Fibroblast of skin of right biceps (primary cell): Measurements from ENCODE around the gene UNC93A.
A peak's percentile ranks its signal among the peaks of the same experiment; 100 is the strongest.
"Not testable (repeated sequence)": the region's sequence is repeated elsewhere in the genome, so short reads cannot be mapped to it uniquely, and the experiment has no call there.

ENCODE experiments used
- DNase-seq: peaks from one replicate; pipeline ENCODE4 v3.0.0-alpha.2; 2013

Gene UNC93A

GRCh38 chr6:167272151-167272550 is 19.0 kb upstream of the UNC93A start:
- DNase-seq: no peak

- DNase-seq: no peak
These were observed 18.3 kb upstream of the UNC93A start for GRCh38 chr6:167272696-167273379.

GRCh38 chr6:167274270-167274669 is 16.8 kb upstream of the UNC93A start:
- no peak for DNase-seq

- DNase-seq: no peak
These were observed 16.1 kb upstream of the UNC93A start for GRCh38 chr6:167275001-167275400.

- DNase-seq: no peak
These were observed 15.7 kb upstream of the UNC93A start for GRCh38 chr6:167275436-167275835.

GRCh38 chr6:167276772-167277533 is 14.2 kb upstream of the UNC93A start:
- no peak for DNase-seq

- not testable (repeated sequence) for DNase-seq
These were observed 12.8 kb upstream of the UNC93A start for GRCh38 chr6:167278173-167278940.

GRCh38 chr6:167279766-167280446 is 11.2 kb upstream of the UNC93A start:
- DNase-seq: no peak

GRCh38 chr6:167280466-167280865 is 10.6 kb upstream of the UNC93A start:
- not testable (repeated sequence) for DNase-seq

GRCh38 chr6:167282165-167282564 is 8.9 kb upstream of the UNC93A start:
- DNase-seq: no peak

GRCh38 chr6:167284565-167284964 is 6.5 kb upstream of the UNC93A start:
- DNase-seq: not testable (repeated sequence)

GRCh38 chr6:167285077-167285770 is 5.9 kb upstream of the UNC93A start:
- DNase-seq: no peak

- no peak for DNase-seq
These were observed 3.5 kb upstream of the UNC93A start for GRCh38 chr6:167287513-167288048.

- peak; percentile 12 for DNase-seq
These were observed 2.4 kb upstream of the UNC93A start for GRCh38 chr6:167288591-167289225.

- DNase-seq: not testable (repeated sequence)
These were observed 1.8 kb upstream of the UNC93A start for GRCh38 chr6:167289291-167289690.

- DNase-seq: no peak
These were observed 647 bp downstream of the UNC93A start for GRCh38 chr6:167291623-167292300.

- no peak for DNase-seq
These were observed 1.4 kb downstream of the UNC93A start for GRCh38 chr6:167292301-167293087.

- DNase-seq: no peak
These were observed 2.0 kb downstream of the UNC93A start for GRCh38 chr6:167293088-167293589.

GRCh38 chr6:167293590-167294091 is 2.5 kb downstream of the UNC93A start:
- DNase-seq: no peak

GRCh38 chr6:167294241-167294640 is 3.1 kb downstream of the UNC93A start:
- DNase-seq: no peak
